A204.1 (cell line): ENCODE measurements around the gene BMERB1.

Experiments used
- FAIRE-seq: peaks from 2 replicates; lab custom pipeline; 2012; peaks lifted over from hg19 to GRCh38; lab: Jason Lieb, UNC

Gene BMERB1

GRCh38 chr16:15616475-15617165 lies 182.2 kb downstream of the BMERB1 start:
- FAIRE-seq, result no peak

GRCh38 chr16:15617901-15618300 lies 183.5 kb downstream of the BMERB1 start:
- FAIRE-seq, result no peak

- no peak for FAIRE-seq
Measured at GRCh38 chr16:15618392-15618791, 184.0 kb downstream of the BMERB1 start.

- no peak for FAIRE-seq
Measured at GRCh38 chr16:15620611-15621195, 186.3 kb downstream of the BMERB1 start.

GRCh38 chr16:15621456-15621855 lies 187.1 kb downstream of the BMERB1 start:
- no peak for FAIRE-seq

GRCh38 chr16:15621889-15622288 lies 187.5 kb downstream of the BMERB1 start:
- FAIRE-seq, result no peak

- no peak for FAIRE-seq
Measured at GRCh38 chr16:15631730-15632409, 197.5 kb downstream of the BMERB1 start.

- FAIRE-seq, result no peak
Measured at GRCh38 chr16:15635926-15636325, 201.5 kb downstream of the BMERB1 start.

DNA sequence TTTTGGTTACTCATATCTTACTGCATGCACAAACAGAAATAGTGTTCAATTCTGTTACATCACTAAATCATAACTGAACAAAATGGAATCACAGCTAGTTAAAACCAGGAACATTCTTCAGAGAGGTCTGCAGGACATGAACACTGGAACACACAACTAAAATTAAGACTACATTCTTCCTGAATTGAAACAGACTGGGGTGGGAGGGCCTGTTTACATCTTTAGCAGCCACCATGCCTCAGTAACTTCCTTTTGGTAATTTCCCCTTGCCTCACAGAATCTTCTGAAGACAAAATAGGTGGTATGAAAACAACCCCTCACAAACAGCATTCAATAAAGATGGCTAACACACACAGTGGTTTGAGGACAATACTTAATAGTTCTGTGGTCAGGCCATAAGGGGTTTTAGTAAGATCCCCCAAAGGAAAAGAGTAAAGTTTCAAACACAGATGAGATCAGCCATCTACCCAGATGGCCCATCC lies 202.0 kb downstream of the BMERB1 start:
- no peak for FAIRE-seq
